GM06990 (cell line): ENCODE data around the gene MBP.

Experiments used
- DNase-seq: peaks from one replicate; pipeline ENCODE4 v3.0.0-alpha.2; 2011; ENCODE audit not compliant: insufficient read length; ENCODE audit errors: extremely low read depth
- H3K27me3 ChIP-seq: replicated peaks from 2 replicates; pipeline ENCODE4 v1.6.0; 2011; ENCODE audit warnings: low read length; ENCODE audit not compliant: control insufficient read depth, insufficient read depth
- H3K36me3 ChIP-seq: 2 replicates; pipeline ENCODE4 v1.5.1; 2011; ENCODE audit warnings: low read length; ENCODE audit not compliant: control insufficient read depth, insufficient read depth
- H3K4me3 ChIP-seq: replicated peaks from 2 replicates; pipeline ENCODE4 v1.5.1; 2011; ENCODE audit warnings: low read depth, mild to moderate bottlenecking, control low read depth, low read length
- TF ChIP-seq, protein P1 (sequence below): IDR thresholded peaks from 2 replicates; pipeline ENCODE4 v1.5.1; 2011; ENCODE audit warnings: low read length, control low read depth, mild to moderate bottlenecking, inconsistent platforms; ENCODE audit not compliant: insufficient read depth, poor library complexity, severe bottlenecking

The MBP gene

DNA sequence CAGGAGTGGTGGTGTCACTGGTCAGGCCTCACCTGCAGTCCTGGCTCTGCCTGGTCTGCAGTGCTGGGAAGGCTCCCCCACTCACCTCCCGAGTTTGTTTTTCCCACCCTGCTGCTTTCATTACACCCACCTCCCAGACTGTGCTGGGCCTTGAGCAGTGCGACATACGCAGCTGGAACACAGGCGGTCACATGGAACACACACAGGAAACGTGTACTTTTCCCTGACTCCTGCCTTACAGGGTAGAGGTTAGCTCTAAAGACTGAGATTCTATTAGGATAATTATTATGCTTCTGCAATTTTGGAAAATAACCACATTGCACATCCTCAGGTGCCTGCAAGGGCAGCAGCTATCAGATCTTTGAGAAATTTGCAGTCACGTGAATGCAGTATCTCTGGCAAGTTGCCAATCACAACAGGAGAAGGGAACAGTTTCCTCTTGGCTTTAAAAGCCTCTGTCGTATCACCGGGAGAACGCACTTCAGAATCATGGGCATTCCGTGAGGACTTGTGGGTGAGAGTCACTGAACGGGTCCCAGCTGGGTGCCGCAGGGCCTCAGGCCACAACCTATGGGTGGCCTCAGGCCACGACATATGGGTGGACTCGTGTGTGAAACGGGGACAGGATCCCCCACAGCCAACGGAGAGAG lies 173.8 kb downstream of the MBP start:
- DNase-seq, result no peak
- H3K36me3 ChIP-seq, result peaks cover 6% of the 10 kb centered on the region
- H3K4me3 ChIP-seq, result no peak overlapping the region
- TF ChIP-seq, protein P1, sequence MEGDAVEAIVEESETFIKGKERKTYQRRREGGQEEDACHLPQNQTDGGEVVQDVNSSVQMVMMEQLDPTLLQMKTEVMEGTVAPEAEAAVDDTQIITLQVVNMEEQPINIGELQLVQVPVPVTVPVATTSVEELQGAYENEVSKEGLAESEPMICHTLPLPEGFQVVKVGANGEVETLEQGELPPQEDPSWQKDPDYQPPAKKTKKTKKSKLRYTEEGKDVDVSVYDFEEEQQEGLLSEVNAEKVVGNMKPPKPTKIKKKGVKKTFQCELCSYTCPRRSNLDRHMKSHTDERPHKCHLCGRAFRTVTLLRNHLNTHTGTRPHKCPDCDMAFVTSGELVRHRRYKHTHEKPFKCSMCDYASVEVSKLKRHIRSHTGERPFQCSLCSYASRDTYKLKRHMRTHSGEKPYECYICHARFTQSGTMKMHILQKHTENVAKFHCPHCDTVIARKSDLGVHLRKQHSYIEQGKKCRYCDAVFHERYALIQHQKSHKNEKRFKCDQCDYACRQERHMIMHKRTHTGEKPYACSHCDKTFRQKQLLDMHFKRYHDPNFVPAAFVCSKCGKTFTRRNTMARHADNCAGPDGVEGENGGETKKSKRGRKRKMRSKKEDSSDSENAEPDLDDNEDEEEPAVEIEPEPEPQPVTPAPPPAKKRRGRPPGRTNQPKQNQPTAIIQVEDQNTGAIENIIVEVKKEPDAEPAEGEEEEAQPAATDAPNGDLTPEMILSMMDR, result no peak
- H3K27me3 ChIP-seq, result no peaks in the 10 kb centered on the region

DNA sequence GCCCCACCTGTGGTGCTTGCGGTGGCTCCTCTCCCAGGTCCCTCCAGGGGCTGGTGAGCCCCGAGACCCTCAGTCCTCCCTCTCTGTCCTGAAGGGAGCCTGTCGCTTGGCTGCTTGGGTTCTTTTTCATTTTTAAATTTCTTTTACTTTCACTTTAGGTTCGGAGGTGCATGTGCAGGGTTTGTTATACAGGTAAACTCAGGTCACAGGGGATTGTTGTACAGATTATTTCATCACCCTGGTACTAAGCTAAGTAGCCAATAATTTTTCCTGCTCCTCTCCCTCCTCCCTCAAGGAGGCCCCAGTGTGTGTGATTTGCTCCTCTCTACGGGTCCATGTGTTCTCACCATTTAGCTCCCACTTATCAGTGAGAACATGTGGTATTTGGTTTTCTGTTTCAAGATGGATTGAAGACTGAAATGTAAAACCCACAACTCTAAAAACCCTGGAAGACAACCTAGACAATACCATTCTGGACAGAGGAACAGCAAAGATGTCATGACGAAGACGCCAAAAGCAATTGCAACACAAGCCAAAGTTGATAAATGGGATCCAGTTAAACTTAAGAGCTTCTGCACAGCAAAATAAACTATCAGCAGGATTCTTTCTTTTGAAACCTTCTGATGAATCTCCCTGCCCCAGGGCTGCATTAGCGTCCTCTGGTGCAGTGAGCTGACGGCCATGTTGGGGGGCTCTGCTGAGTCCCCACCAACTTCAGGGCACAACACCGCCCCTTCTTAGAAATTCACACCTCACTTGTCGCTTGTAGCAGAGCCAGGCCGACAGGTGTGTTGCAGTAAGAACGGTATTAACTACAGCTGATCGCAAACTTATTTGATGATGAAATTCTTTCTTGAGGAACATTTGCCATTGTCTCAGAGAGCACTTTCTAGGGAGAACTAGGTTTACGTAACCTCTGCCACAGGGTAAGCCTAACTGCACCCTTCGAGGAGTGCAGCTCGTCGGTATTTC lies 174.9 kb downstream of the MBP start:
- H3K36me3 ChIP-seq, result peaks cover 7% of the 10 kb centered on the region
- TF ChIP-seq, protein P1, result no peak

DNA sequence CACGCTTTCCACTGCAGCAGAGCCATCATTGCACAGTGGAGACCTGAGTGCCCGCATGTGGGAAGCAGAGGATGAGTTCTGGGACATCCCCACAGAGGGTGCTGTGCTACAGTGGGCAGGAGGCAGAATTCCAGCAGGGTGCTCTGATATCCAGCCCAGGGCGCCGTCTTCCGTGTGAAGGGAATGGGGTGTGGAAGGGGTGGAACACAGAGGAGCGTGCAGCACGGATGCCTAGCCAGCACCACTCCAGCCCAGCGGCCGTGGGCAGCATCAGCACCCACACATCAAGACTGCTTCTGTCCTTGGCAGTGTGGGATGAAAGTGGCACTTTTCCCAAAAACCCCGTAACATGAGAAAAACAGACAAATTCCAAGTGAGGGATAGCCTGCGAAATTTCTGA lies 175.9 kb downstream of the MBP start:
- TF ChIP-seq, protein P1, result no peak
- peaks cover 8% of the 10 kb centered on the region for H3K36me3 ChIP-seq
- DNase-seq, result no peak
- no peak overlapping the region for H3K4me3 ChIP-seq
- no peaks in the 10 kb centered on the region for H3K27me3 ChIP-seq

More for the DNA sequence above, 174.9 kb downstream of the MBP start:
- H3K27me3 ChIP-seq, result no peaks in the 10 kb centered on the region
- DNase-seq, result no peak
- H3K4me3 ChIP-seq, result no peak overlapping the region; the same call in 1 of the 2 replicates

DNA sequence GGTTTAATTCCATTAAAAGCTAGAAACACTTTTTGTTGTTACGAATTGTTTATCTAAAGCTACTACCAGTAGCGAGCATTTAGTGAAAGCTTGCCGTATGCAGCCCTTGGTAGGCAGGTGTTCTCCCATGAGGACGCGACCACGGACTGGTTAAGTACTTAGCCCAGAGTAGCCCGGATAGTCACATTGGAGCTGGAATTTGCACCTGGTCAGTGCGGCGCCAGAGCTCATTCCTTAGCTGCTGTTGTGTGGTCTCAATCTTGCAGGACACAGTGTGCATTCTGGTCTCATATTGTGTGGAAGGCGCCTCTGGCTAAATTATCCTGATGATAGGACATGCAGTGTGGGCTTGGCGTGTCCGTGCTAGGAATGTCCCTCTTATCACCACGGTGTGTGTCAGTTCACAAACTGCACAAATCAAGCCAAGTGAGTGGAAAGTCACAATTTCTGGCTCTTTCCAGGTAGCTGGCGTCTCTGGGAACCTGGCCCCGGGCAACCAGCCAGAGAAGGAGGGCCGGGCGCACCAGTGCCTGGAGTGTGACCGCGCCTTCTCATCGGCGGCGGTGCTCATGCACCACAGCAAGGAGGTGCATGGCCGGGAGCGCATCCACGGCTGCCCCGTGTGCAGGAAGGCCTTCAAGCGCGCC lies 176.9 kb downstream of the MBP start:
- TF ChIP-seq, protein P1, result no peak
- no peak for DNase-seq
- Histone ChIP-seq H3K27me3 (no peaks in the 10 kb centered on the region), H3K4me3 (no peak overlapping the region), H3K36me3 (peaks cover 8% of the 10 kb centered on the region)

DNA sequence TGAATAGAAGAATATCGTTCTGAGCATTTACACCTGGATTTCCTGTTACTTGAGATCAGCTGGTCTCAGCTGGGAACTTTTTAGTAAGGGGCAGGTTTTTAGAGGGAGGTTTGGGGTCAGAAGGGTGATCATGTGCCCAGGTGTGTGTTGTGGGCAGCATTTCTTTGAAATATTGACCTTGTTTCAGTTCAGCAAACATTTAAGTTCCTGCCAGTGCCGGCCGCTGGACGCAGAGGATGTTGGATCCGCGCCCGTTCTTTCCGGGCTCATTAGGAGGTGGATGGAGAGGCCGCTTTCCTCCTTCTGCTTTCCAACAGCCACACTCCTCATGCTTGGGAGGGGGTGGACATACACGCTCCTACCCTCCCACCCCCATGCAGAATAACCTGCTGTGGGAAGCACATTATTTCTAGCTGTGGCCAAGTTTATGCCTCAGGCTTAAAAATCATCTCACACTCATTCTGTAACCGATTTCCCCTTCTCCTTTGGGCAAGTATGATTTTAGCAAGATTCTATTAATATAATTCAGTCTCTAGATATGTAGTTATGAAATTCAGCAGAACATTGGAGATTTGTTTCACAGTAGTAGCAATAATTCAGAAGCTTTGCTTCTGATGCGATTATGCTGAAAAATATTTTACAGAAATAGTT lies 178.9 kb downstream of the MBP start:
- TF ChIP-seq, protein P1, result no peak
- no peak for DNase-seq
- H3K36me3 ChIP-seq, result peaks cover 4% of the 10 kb centered on the region

More for the DNA sequence above, 178.9 kb downstream of the MBP start:
- Histone ChIP-seq H3K4me3 (no peak overlapping the region), H3K27me3 (no peaks in the 10 kb centered on the region)
